Hepatocyte (in vitro differentiated cells): Measurements from ENCODE around the gene ZFHX3.

Experiments used
- EZH2 ChIP-seq: fragments of 200-600 bp; sonication (generic); IDR thresholded peaks from 2 replicates; pipeline ENCODE4 v1.6.1; 2016; ENCODE audit warnings: antibody characterized with exemption, mild to moderate bottlenecking, borderline replicate concordance
- EZH2phosphoT487 ChIP-seq: fragments of 200-600 bp; sonication (generic); IDR thresholded peaks from one replicate; pipeline ENCODE4 v1.6.1; 2018; ENCODE audit warnings: antibody characterized with exemption, mild to moderate bottlenecking, low read depth, moderate library complexity; ENCODE audit not compliant: unreplicated experiment, severe bottlenecking
- TF ChIP-seq, protein P1 (sequence below): fragments of 200-600 bp; sonication (generic); IDR thresholded peaks from 2 replicates; pipeline ENCODE4 v1.5.1; 2016; ENCODE audit warnings: antibody characterized with exemption, mild to moderate bottlenecking; ENCODE audit not compliant: poor library complexity

DNA sequence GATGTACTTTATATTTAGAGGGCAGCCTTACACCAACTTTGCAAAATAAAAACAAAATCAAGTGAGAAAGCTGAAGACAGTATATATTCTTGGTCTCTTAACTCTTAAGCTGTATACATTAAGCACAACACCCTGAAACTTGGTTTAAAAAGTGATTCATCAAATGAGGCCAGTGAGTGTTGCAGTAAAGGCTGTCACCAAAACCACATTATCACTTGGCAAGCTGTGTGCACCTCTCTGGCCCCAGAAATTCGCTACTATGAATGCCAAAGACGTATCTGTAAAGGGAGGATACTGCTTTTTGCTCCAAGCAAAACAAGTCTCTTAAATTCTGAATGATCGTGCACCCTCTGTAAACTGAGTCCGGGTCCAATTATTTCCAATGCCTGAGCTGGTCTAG is 163.9 kb downstream of the ZFHX3 start:
- no peak for TF ChIP-seq EZH2
- TF ChIP-seq, protein P1, sequence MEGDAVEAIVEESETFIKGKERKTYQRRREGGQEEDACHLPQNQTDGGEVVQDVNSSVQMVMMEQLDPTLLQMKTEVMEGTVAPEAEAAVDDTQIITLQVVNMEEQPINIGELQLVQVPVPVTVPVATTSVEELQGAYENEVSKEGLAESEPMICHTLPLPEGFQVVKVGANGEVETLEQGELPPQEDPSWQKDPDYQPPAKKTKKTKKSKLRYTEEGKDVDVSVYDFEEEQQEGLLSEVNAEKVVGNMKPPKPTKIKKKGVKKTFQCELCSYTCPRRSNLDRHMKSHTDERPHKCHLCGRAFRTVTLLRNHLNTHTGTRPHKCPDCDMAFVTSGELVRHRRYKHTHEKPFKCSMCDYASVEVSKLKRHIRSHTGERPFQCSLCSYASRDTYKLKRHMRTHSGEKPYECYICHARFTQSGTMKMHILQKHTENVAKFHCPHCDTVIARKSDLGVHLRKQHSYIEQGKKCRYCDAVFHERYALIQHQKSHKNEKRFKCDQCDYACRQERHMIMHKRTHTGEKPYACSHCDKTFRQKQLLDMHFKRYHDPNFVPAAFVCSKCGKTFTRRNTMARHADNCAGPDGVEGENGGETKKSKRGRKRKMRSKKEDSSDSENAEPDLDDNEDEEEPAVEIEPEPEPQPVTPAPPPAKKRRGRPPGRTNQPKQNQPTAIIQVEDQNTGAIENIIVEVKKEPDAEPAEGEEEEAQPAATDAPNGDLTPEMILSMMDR: no peak
- TF ChIP-seq EZH2phosphoT487: no peak
